GM18907 (cell line): ENCODE measurements around the gene KRAS.

Source experiments
- ATAC-seq: cut with Tn5 transposase; IDR thresholded peaks from one replicate; pipeline ENCODE4 v1.9.1; 2021; ENCODE audit warnings: mild to moderate bottlenecking, moderate library complexity; ENCODE audit not compliant: unreplicated experiment

Gene KRAS

GRCh38 chr12:25197608-25198007 lies 53.1 kb downstream of the KRAS start:
- ATAC-seq, result no peak

GRCh38 chr12:25195056-25195971 lies 55.4 kb downstream of the KRAS start, which contains the start of the genes DNAI7 and ETFRF1:
Gene DNAI7 (minus strand): TSS chr12:25195160. CDS start chr12:25195078, 82 bp downstream.
Gene ETFRF1 (plus strand): TSS chr12:25195237. CDS start chr12:25203957, 8,720 bp downstream.
- ATAC-seq, result peak; percentile 94

GRCh38 chr12:25194722-25195055 lies 56.0 kb downstream of the KRAS start:
- no peak for ATAC-seq

GRCh38 chr12:25194214-25194613 lies 56.5 kb downstream of the KRAS start:
- no peak for ATAC-seq

- ATAC-seq, result no peak
Observed at GRCh38 chr12:25190793-25191192, 59.9 kb downstream of the KRAS start.

- ATAC-seq, result no peak
Observed at GRCh38 chr12:25189656-25190055, 61.1 kb downstream of the KRAS start.

GRCh38 chr12:25187781-25188180 lies 62.9 kb downstream of the KRAS start:
- no peak for ATAC-seq

- ATAC-seq, result peak; percentile 77
Observed at GRCh38 chr12:25186788-25187402, 63.8 kb downstream of the KRAS start.

- ATAC-seq, result peak; percentile 48
Observed at GRCh38 chr12:25186038-25186787, 64.5 kb downstream of the KRAS start.

- ATAC-seq, result no peak
Observed at GRCh38 chr12:25184132-25184531, 66.6 kb downstream of the KRAS start.

- ATAC-seq, result no peak
Observed at GRCh38 chr12:25182765-25183164, 68.0 kb downstream of the KRAS start.

- ATAC-seq, result no peak
Observed at GRCh38 chr12:25162866-25163265, 87.9 kb downstream of the KRAS start.

- ATAC-seq, result no peak
Observed at GRCh38 chr12:25156061-25156460, 94.7 kb downstream of the KRAS start.

GRCh38 chr12:25155022-25155576 lies 95.6 kb downstream of the KRAS start:
- ATAC-seq, result peak; percentile 49
